DOHH2 (cell line): Measurements from ENCODE around the gene RPL41.

Source experiments
- H3F3A ChIP-seq: fragments of 200-600 bp; sonication (generic), shearing (Covaris generic); 2 replicates; pipeline ENCODE4 v1.6.0; 2016; ENCODE audit warnings: antibody characterized with exemption, mild to moderate bottlenecking; ENCODE audit not compliant: control insufficient read depth, insufficient read depth
- H3K27ac ChIP-seq: fragments of 200-600 bp; sonication (generic); 2 replicates; pipeline ENCODE4 v1.5.1; 2014; ENCODE audit warnings: low read depth, mild to moderate bottlenecking, low read length, moderate library complexity
- H3K27me3 ChIP-seq: fragments of 200-600 bp; sonication (generic); 2 replicates; pipeline ENCODE4 v1.6.1; 2014; ENCODE audit warnings: mild to moderate bottlenecking, low read length, mixed read lengths; ENCODE audit not compliant: control insufficient read depth
- H3K36me3 ChIP-seq: fragments of 200-600 bp; sonication (generic); 2 replicates; pipeline ENCODE4 v1.6.1; 2014; ENCODE audit warnings: mild to moderate bottlenecking, low read length, moderate library complexity, mixed read lengths; ENCODE audit not compliant: control insufficient read depth
- H3K4me1 ChIP-seq: fragments of 200-600 bp; sonication (generic); 2 replicates; pipeline ENCODE4 v1.6.1; 2014; ENCODE audit warnings: mild to moderate bottlenecking, low read length, mixed read lengths; ENCODE audit not compliant: control insufficient read depth
- H3K4me2 ChIP-seq: fragments of 200-600 bp; sonication (generic); 2 replicates; pipeline ENCODE4 v1.6.0; 2014; ENCODE audit warnings: mild to moderate bottlenecking, low read length, moderate library complexity
- H3K4me3 ChIP-seq: fragments of 200-600 bp; sonication (generic); 2 replicates; pipeline ENCODE4 v1.5.1; 2014; ENCODE audit warnings: mild to moderate bottlenecking, low read length, mixed read lengths
- H3K79me2 ChIP-seq: fragments of 200-600 bp; sonication (generic); 2 replicates; pipeline ENCODE4 v1.6.1; 2014; ENCODE audit warnings: mild to moderate bottlenecking, low read length, mixed read lengths; ENCODE audit not compliant: control insufficient read depth
- H3K9me2 ChIP-seq: fragments of 200-600 bp; sonication (generic); replicated peaks from 2 replicates; pipeline ENCODE4 v1.6.1; 2014; ENCODE audit warnings: mild to moderate bottlenecking, low read length, mixed read lengths; ENCODE audit not compliant: control insufficient read depth
- H3K9me3 ChIP-seq: fragments of 200-600 bp; sonication (generic); 2 replicates; pipeline ENCODE4 v1.6.1; 2014; ENCODE audit warnings: antibody characterized with exemption, low read length, mixed read lengths; ENCODE audit not compliant: control insufficient read depth, insufficient read depth
- H4K20me1 ChIP-seq: fragments of 200-600 bp; sonication (generic); 2 replicates; pipeline ENCODE4 v1.6.0; 2014; ENCODE audit warnings: low read depth, mild to moderate bottlenecking, antibody characterized with exemption, low read length, moderate library complexity; ENCODE audit not compliant: control insufficient read depth, insufficient read depth
- CTCF ChIP-seq: fragments of 200-600 bp; sonication (generic); IDR thresholded peaks from one replicate; pipeline ENCODE4 v1.5.1; 2014; ENCODE audit warnings: antibody characterized with exemption, mild to moderate bottlenecking, low read depth, low read length; ENCODE audit not compliant: poor library complexity, severe bottlenecking
- EZH2phosphoT487 ChIP-seq: fragments of 200-600 bp; sonication (generic); IDR thresholded peaks from 2 replicates; pipeline ENCODE4 v1.6.1; 2017; ENCODE audit warnings: borderline replicate concordance, mild to moderate bottlenecking, antibody characterized with exemption, low read length, moderate library complexity, mixed read lengths

RPL41 gene

GRCh38 chr12:56104815-56105608 is 11.4 kb upstream of the RPL41 start:
- H3K36me3 ChIP-seq = peaks cover 56% of the 10 kb centered on the region

GRCh38 chr12:56105609-56105902 is 10.9 kb upstream of the RPL41 start:
- H4K20me1 ChIP-seq = peaks cover 15% of the 10 kb centered on the region
- H3K27ac ChIP-seq = peak overlapping the region; percentile 78
- TF ChIP-seq EZH2phosphoT487 = no peak
- TF ChIP-seq CTCF = no peak
- H3K4me3 ChIP-seq = peak overlapping the region; percentile 100
- peaks cover 28% of the 10 kb centered on the region for H3K4me1 ChIP-seq
- H3K9me2 ChIP-seq = no peaks in the 10 kb centered on the region
- peaks cover 4% of the 10 kb centered on the region; the same call in 1 of the 2 replicates for H3K27me3 ChIP-seq
- peaks cover 54% of the 10 kb centered on the region for H3K79me2 ChIP-seq
- peak overlapping the region; percentile 77 for H3K4me2 ChIP-seq
- no peaks in the 10 kb centered on the region for H3K9me3 ChIP-seq
- H3K36me3 ChIP-seq = peaks cover 61% of the 10 kb centered on the region
- H3F3A ChIP-seq = peaks cover 30% of the 10 kb centered on the region

More at GRCh38 chr12:56104815-56105608, 11.4 kb upstream of the RPL41 start:
- no peaks in the 10 kb centered on the region for H3K9me2 ChIP-seq
- H3K4me2 ChIP-seq = peak overlapping the region; percentile 77
- TF ChIP-seq EZH2phosphoT487 (no peak), CTCF (peak; percentile 8)
- H3F3A ChIP-seq = peaks cover 27% of the 10 kb centered on the region
- peaks cover 4% of the 10 kb centered on the region; the same call in 1 of the 2 replicates for H3K27me3 ChIP-seq
- peaks cover 54% of the 10 kb centered on the region for H3K79me2 ChIP-seq
- peak overlapping the region; percentile 78 for H3K27ac ChIP-seq
- H4K20me1 ChIP-seq = peaks cover 15% of the 10 kb centered on the region
- H3K4me3 ChIP-seq = peak overlapping the region; percentile 100
- H3K4me1 ChIP-seq = peaks cover 28% of the 10 kb centered on the region
- no peaks in the 10 kb centered on the region for H3K9me3 ChIP-seq

- TF ChIP-seq EZH2phosphoT487 = no peak
- TF ChIP-seq CTCF = no peak
- peaks cover 44% of the 10 kb centered on the region for H3F3A ChIP-seq
- peaks cover 15% of the 10 kb centered on the region for H4K20me1 ChIP-seq
- no peaks in the 10 kb centered on the region for H3K9me3 ChIP-seq
- peaks cover 77% of the 10 kb centered on the region for H3K36me3 ChIP-seq
- H3K9me2 ChIP-seq = no peaks in the 10 kb centered on the region
- no peak overlapping the region for H3K27ac ChIP-seq
- H3K4me2 ChIP-seq = peak overlapping the region; percentile 77
- 0 out of 2 replicates have a peak overlapping the region, but pooled peaks have one; percentile 100 for H3K4me3 ChIP-seq
- peaks cover 1% of the 10 kb centered on the region; the same call in 1 of the 2 replicates for H3K27me3 ChIP-seq
- H3K79me2 ChIP-seq = peaks cover 54% of the 10 kb centered on the region
- H3K4me1 ChIP-seq = peaks cover 28% of the 10 kb centered on the region
These were observed 9.2 kb upstream of the RPL41 start for GRCh38 chr12:56107242-56107641.
